GM12865 (cell line): ENCODE results near the gene NEURL4.

Experiments
- DNase-seq: peaks from one replicate; pipeline ENCODE4 v3.0.0; 2010; ENCODE audit warnings: low read depth
- H3K4me3 ChIP-seq: 2 replicates; pipeline ENCODE4 v1.5.1; 2011; ENCODE audit warnings: mild to moderate bottlenecking, low read depth, low read length, control low read depth
- TF ChIP-seq, protein P1 (sequence below): IDR thresholded peaks from 2 replicates; pipeline ENCODE4 v1.5.1; 2011; ENCODE audit warnings: low read length, control low read depth, low read depth, inconsistent platforms; ENCODE audit not compliant: insufficient read depth; ENCODE audit errors: missing control alignments

NEURL4 gene

GRCh38 chr17:7294614-7295153 is 34.5 kb downstream of the NEURL4 start, which contains the start of gene YBX2:
Gene YBX2 (minus strand): TSS chr17:7294639. CDS start chr17:7294500, 139 bp downstream.
- H3K4me3 ChIP-seq: peak within 1 kb of the TSS; percentile 13
- DNase-seq: peak; percentile 69
- TF ChIP-seq, protein P1, sequence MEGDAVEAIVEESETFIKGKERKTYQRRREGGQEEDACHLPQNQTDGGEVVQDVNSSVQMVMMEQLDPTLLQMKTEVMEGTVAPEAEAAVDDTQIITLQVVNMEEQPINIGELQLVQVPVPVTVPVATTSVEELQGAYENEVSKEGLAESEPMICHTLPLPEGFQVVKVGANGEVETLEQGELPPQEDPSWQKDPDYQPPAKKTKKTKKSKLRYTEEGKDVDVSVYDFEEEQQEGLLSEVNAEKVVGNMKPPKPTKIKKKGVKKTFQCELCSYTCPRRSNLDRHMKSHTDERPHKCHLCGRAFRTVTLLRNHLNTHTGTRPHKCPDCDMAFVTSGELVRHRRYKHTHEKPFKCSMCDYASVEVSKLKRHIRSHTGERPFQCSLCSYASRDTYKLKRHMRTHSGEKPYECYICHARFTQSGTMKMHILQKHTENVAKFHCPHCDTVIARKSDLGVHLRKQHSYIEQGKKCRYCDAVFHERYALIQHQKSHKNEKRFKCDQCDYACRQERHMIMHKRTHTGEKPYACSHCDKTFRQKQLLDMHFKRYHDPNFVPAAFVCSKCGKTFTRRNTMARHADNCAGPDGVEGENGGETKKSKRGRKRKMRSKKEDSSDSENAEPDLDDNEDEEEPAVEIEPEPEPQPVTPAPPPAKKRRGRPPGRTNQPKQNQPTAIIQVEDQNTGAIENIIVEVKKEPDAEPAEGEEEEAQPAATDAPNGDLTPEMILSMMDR: no peak

DNA sequence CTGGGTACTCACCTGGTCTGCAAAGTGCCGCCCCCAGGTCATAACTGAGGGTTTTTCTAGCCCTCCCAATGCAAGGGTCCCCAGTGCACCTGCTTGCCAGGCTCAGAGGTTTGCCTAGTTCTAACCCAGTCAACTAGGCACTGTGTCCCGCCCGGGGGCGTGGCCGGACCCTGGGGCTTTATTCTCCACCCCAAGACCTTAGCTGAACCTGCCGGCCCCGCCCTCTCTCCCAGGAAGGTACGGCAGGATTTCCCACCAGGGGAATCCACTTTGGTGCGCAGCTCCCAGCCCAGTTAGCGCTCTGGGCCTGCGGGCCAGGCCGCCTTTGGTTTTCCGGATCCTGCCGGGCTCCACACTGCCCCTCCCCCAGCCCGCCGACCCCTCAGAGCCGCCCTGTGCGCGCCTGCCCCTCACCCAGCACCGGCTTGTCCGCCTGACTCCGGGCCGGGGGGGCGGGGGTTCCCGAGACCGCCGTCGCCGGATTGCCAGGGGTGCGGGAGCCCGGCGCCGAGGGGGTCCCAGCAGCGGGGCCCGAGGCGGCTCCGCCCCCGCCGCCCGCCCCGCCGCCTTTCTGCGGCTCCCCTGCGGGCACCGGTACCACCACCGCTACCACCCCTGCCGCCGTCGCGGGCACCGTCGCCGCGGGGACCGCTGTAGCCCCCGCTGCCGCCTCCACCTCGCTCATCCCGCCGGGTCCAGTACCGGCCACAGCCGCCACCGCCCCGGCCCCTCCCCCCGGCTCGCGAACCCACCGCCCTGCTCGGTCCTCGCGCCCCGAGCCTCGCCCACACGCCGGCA is 35.1 kb downstream of the NEURL4 start:
- TF ChIP-seq, protein P1: no peak
- no peak for DNase-seq
- H3K4me3 ChIP-seq: no peak overlapping the region

DNA sequence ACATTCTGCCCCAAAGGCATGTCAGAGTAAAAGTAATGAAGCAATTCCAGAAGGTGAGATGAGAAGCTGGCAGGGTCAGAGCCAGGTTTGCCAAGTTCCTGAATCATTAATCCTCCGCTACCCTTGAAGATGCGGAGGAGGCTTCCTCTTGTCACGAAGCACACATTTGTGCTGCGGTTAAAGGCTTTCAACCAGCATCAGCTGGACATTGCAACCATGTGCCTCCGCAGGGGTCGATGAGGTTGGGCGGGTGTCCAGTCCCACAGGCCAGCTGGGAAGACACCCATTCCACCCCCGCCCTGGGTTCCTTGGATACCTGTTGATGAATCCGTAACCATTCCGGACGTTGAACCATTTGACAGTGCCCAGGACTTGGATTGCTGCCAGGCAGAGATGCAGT is 36.0 kb downstream of the NEURL4 start:
- TF ChIP-seq, protein P1: no peak
- H3K4me3 ChIP-seq: no peak overlapping the region
- DNase-seq: no peak

- TF ChIP-seq, protein P1: no peak
- H3K4me3 ChIP-seq: no peak overlapping the region
- no peak for DNase-seq
Observed at GRCh38 chr17:7292729-7293128, 36.4 kb downstream of the NEURL4 start.

- DNase-seq: no peak
- TF ChIP-seq, protein P1: no peak
- no peak overlapping the region for H3K4me3 ChIP-seq
Observed at GRCh38 chr17:7292194-7292593, 36.9 kb downstream of the NEURL4 start.

- no peak overlapping the region for H3K4me3 ChIP-seq
- TF ChIP-seq, protein P1: no peak
- DNase-seq: no peak
Observed at GRCh38 chr17:7290685-7291084, 38.5 kb downstream of the NEURL4 start.

GRCh38 chr17:7290166-7290565 is 39.0 kb downstream of the NEURL4 start:
- TF ChIP-seq, protein P1: no peak
- DNase-seq: no peak
- H3K4me3 ChIP-seq: no peak overlapping the region
